Transverse colon (tissue), 4 donors: Measurements from ENCODE around the gene ACD. TPM values are rescaled to one million over a fixed set of nuclear protein-coding genes. Genes with fewer than 3 reads are reported as not detected.

Experiments used
- DNase-seq: peaks from one replicate; pipeline ENCODE4 v3.0.0-alpha.2; 2019
- H3K27ac ChIP-seq, 4 donors: fragments of 200-600 bp; sonication (generic); 2 replicates each; pipeline ENCODE4 v1.5.1; 2016 to 2018; ENCODE audit warnings: inconsistent platforms in 4 of 4
- H3K27me3 ChIP-seq: fragments of 200-600 bp; sonication (generic); 2 replicates; pipeline ENCODE4 v1.5.1; 2017; ENCODE audit warnings: inconsistent platforms
- H3K36me3 ChIP-seq, 4 donors: fragments of 200-600 bp; sonication (generic); 2 replicates each; pipeline ENCODE4 v1.5.1; 2017 to 2019; ENCODE audit warnings: inconsistent platforms in 4 of 4
- H3K4me1 ChIP-seq, 4 donors: fragments of 200-600 bp; sonication (generic); 2 replicates each; pipeline ENCODE4 v1.5.1; 2017 to 2020; ENCODE audit warnings: inconsistent platforms in 4 of 4
- H3K4me3 ChIP-seq, 4 donors: fragments of 200-600 bp; sonication (generic); 1 replicate in 1 of 4; 2 replicates in 3 of 4; pipeline versions ENCODE4 v1.5.1 to v1.6.1; 2017 to 2019; ENCODE audit warnings: inconsistent platforms in 4 of 4
- H3K9me3 ChIP-seq, 2 donors: fragments of 200-600 bp; sonication (generic); 2 replicates each; pipeline ENCODE4 v1.5.1; 2017 to 2019; ENCODE audit warnings: inconsistent platforms in 2 of 2
- EP300 ChIP-seq: sonication (generic); formaldehyde crosslinking; IDR thresholded peaks from one replicate; pipeline ENCODE4 v1.6.1; 2017; ENCODE audit warnings: antibody characterized with exemption, low read depth
- POLR2A ChIP-seq: fragments of 450-650 bp; IDR thresholded peaks from one replicate; pipeline ENCODE4 v1.6.1; 2016; ENCODE audit warnings: antibody characterized with exemption, mild to moderate bottlenecking, moderate library complexity
- POLR2AphosphoS5 ChIP-seq, 3 donors: sonication (generic); formaldehyde crosslinking; IDR thresholded peaks; one replicate each; pipeline ENCODE4 v1.6.1; 2016; ENCODE audit warnings: antibody characterized with exemption in 3 of 3
- WGBS, 2 donors: methylation state at CpG; one replicate each; pipeline ENCODE4 v1.1.5; 2018; ENCODE audit warnings: low coverage in 1 of 2; 5-methylcytosine and 5-hydroxymethylcytosine counted together
- in situ Hi-C, 4 donors: fragments of 200-750 bp; cut with MboI; loops; one replicate each; pipeline versions ENCODE4 v1.15.0 to v1.15.1; 2017; ENCODE audit warnings: low sequenced_read_pairs in 3 of 4, low pct_ligation_motif_present in 1 of 4, low pct_unique_long_range_greater_than_20kb in 1 of 4
- intact Hi-C: fragments of 100-400 bp; cut with DNase I; formaldehyde crosslinking; loops from one replicate; pipeline ENCODE4 v1.15.1; 2023; ENCODE audit warnings: low total_unique reads
- total RNA-seq, 4 donors: library from RNA; depleted of rRNA; stranded (reverse); fragments of >200 nt; gene quantifications; one replicate each; pipeline ENCODE4 v1.1.0, GENCODE V29; 2016
- TF ChIP-seq, protein P1 (sequence below), 5 experiments: fragments of 200-600 bp in 3 of 5; fragments of 450-650 bp in 2 of 5; sonication (generic) in 3 of 5; IDR thresholded peaks; 1 replicate in 2 of 5; 2 replicates in 3 of 5; pipeline ENCODE4 v1.5.1; 2016 to 2017; ENCODE audit warnings: antibody characterized with exemption in 5 of 5, inconsistent platforms in 3 of 5, mild to moderate bottlenecking in 2 of 5, moderate library complexity in 1 of 5

Gene ACD
- total RNA-seq, 4 donors from 2014 or later, result 2.0 to 76.3 (median 15.7) TPM

DNA sequence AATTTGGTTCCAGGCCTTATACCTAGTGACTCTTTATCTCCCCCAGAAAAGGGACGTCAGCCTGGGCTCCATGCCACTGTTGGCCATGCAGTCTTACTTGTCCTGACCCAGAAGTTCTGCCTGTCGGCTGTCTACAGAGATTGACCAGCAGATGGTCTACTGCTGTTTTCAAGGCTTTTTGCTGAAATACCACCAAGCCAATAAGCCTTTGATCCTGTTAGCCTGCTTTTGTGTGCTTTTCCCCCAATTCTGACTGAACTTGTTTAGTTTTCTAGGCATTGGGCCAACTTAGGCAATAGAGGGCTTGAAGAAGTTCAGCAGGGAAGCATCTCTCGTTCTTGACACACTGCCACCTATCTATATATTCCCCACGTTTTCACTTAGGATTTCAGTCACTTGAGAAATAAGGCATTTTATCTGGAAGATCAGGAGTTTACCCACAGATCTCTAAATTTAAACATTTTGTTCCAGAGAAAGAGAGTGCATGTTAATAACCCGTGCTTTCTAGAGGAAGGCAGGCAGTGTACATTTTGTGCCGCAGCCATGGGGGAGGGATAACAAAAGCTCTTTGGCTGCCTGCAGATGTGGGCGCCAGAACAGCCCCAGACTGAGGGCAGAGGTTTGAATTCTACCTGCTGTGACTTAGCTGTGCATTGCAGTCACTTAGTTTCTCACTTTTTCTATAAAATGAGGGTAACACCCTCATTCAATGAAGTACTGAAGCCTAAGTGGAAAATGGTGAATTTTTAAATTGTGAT is 27.5 kb downstream of the ACD start:
- no peaks in the 10 kb centered on the region for H3K4me1 ChIP-seq
- WGBS, 2 donors, result 60 to 67% methylated on average over 3 to 7 of the region's 7 CpGs
- peaks cover 0 to 76% (median 24%) of the 10 kb centered on the region in 4 donors for H3K36me3 ChIP-seq
- in situ Hi-C loops, result loop anchor here in 1 of 4 donors (10.0 kb wide), 1 partner anchor 58 kb away; no protein-coding TSS in a partner anchor
- no peak overlapping the region for H3K27ac ChIP-seq
- intact Hi-C loops, result no loop called here
- no peaks in the 10 kb centered on the region for H3K9me3 ChIP-seq
- no peak for DNase-seq
- TF ChIP-seq, protein P1, sequence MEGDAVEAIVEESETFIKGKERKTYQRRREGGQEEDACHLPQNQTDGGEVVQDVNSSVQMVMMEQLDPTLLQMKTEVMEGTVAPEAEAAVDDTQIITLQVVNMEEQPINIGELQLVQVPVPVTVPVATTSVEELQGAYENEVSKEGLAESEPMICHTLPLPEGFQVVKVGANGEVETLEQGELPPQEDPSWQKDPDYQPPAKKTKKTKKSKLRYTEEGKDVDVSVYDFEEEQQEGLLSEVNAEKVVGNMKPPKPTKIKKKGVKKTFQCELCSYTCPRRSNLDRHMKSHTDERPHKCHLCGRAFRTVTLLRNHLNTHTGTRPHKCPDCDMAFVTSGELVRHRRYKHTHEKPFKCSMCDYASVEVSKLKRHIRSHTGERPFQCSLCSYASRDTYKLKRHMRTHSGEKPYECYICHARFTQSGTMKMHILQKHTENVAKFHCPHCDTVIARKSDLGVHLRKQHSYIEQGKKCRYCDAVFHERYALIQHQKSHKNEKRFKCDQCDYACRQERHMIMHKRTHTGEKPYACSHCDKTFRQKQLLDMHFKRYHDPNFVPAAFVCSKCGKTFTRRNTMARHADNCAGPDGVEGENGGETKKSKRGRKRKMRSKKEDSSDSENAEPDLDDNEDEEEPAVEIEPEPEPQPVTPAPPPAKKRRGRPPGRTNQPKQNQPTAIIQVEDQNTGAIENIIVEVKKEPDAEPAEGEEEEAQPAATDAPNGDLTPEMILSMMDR (IDR thresholded peaks at IDR 0.05), result no peak
- TF ChIP-seq EP300, result no peak
- no peak for TF ChIP-seq POLR2A
- no peak for TF ChIP-seq POLR2AphosphoS5 (IDR thresholded peaks at IDR 0.05)
- no peak overlapping the region for H3K4me3 ChIP-seq
- no peaks in the 10 kb centered on the region for H3K27me3 ChIP-seq

DNA sequence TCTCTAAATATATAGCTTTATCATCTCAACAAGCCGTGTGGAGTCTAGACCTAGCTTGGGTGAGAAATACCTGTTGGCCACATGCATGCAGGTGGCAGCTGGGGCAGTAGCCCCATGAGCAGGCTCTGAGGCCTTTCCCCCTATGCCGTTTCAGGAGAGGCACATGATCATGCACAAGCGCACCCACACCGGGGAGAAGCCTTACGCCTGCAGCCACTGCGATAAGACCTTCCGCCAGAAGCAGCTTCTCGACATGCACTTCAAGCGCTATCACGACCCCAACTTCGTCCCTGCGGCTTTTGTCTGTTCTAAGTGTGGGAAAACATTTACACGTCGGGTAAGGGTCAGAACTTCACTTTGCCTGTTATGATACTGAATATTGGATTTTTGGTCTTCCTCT is 31.8 kb downstream of the ACD start:
- in situ Hi-C loops (no loop called here), intact Hi-C loops (no loop called here)
- 91 to 100% methylated on average over 2 to 14 of the region's 14 CpGs for WGBS, 2 donors
- no peaks in the 10 kb centered on the region for H3K9me3 ChIP-seq
- no peaks in the 10 kb centered on the region for H3K4me1 ChIP-seq
- H3K27ac ChIP-seq, result no peak overlapping the region
- H3K27me3 ChIP-seq, result no peaks in the 10 kb centered on the region
- no peak for TF ChIP-seq POLR2A
- no peak for TF ChIP-seq EP300
- TF ChIP-seq, protein P1 (IDR thresholded peaks at IDR 0.05), result no peak
- no peak for TF ChIP-seq POLR2AphosphoS5 (IDR thresholded peaks at IDR 0.05)
- no peak for DNase-seq
- H3K4me3 ChIP-seq, result no peak overlapping the region
- H3K36me3 ChIP-seq, result peaks cover 0 to 76% (median 24%) of the 10 kb centered on the region in 4 donors

DNA sequence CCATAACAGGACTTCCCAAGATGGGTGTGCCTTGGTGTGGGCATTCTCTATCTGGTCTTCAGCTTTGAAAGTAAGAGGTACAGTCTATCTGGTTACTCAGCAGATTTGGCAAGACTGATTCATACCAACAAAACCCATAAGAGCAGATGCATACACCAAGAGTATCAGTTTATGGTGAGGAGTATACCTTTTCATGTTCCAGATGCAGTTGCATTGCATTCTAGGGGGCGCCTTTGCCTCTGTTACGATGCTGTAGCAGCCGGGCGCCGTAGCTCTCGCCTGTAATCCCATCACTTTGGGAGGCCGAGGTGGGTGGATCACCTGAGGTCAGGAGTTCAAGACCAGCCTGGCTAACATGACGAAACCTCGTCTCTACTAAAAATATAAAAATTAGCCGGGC is 46.3 kb downstream of the ACD start:
- H3K4me3 ChIP-seq, result no peak overlapping the region
- DNase-seq, result no peak
- H3K36me3 ChIP-seq, result peaks cover 0 to 44% (median 19%) of the 10 kb centered on the region in 4 donors
- WGBS, 2 donors, result 93% methylated on average over 10 of the region's 10 CpGs; no CpG with 5 or more reads in 1 of the 2 donors
- H3K27me3 ChIP-seq, result no peaks in the 10 kb centered on the region
- in situ Hi-C loops (no loop called here), intact Hi-C loops (no loop called here)
- no peak for TF ChIP-seq EP300
- TF ChIP-seq, protein P1 (IDR thresholded peaks at IDR 0.05), result no peak
- TF ChIP-seq POLR2AphosphoS5 (IDR thresholded peaks at IDR 0.05), result no peak
- no peak for TF ChIP-seq POLR2A
- no peaks in the 10 kb centered on the region for H3K4me1 ChIP-seq
- H3K27ac ChIP-seq, result no peak overlapping the region
- H3K9me3 ChIP-seq, result no peaks in the 10 kb centered on the region

DNA sequence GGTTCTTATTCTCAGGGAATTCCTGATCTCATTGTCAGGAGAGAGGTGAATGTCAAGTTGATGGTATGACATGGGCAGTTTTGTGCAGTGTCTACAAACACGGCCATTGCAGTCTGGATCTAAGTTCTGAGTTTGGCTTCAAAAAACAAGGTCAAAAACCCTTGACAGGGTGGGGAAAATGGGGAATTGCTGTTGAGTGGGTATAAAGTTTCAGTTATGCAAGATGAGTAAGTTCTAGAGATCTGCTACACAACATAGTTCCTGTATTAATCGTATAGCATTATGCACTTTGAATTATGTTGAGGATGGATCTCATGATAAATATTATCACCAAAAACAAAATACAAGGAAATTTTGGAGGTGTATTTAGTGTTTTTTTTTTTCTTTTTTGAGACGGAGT is 51.7 kb downstream of the ACD start:
- H3K4me1 ChIP-seq, result no peaks in the 10 kb centered on the region
- no peaks in the 10 kb centered on the region for H3K9me3 ChIP-seq
- in situ Hi-C loops (no loop called here), intact Hi-C loops (no loop called here)
- no peaks in the 10 kb centered on the region for H3K27me3 ChIP-seq
- no peak for DNase-seq
- H3K36me3 ChIP-seq, result peaks cover 0 to 16% (median 7%) of the 10 kb centered on the region in 4 donors
- TF ChIP-seq, protein P1 (IDR thresholded peaks at IDR 0.05), result no peak
- no peak for TF ChIP-seq POLR2AphosphoS5 (IDR thresholded peaks at IDR 0.05)
- TF ChIP-seq POLR2A, result no peak
- no peak for TF ChIP-seq EP300
- WGBS, 2 donors, result 80% methylated on average over 3 of the region's 3 CpGs
- no peak overlapping the region for H3K27ac ChIP-seq
- H3K4me3 ChIP-seq, result no peak overlapping the region

Other genes with a start within 250 kb of the ACD start
- gene ZDHHC1, start 243.8 kb downstream of the ACD start, total RNA-seq, result 10 to 100 TPM in 2 of 4 donors, 1 to 10 TPM in 2; 7.1 to 36.3 (median 20.5) TPM
- 1,000 to 10,000 TPM in 1 of 4 donors, 100 to 1,000 TPM in 3; 667 to 1,081 (median 790) TPM for gene HSD11B2, start 229.1 kb downstream of the ACD start, total RNA-seq
- gene ATP6V0D1, start 179.1 kb downstream of the ACD start, total RNA-seq, result 100 to 1,000 TPM; 218 to 457 (median 386) TPM
- not detected for gene AGRP, start 176.7 kb downstream of the ACD start, total RNA-seq
- 100 to 1,000 TPM in 1 of 4 donors, 10 to 100 TPM in 3; 11.2 to 141 (median 24.1) TPM for gene RIPOR1, start 131.4 kb downstream of the ACD start, total RNA-seq
- gene CTCF, start 97.7 kb downstream of the ACD start, total RNA-seq, result 10 to 100 TPM; 40.0 to 46.8 (median 41.9) TPM
- gene CARMIL2, start 15.1 kb downstream of the ACD start, total RNA-seq, result 1 to 10 TPM in 2 of 4 donors, under 1 TPM in 1, not detected in 1; 0.96 to 9.0 (median 7.6) TPM
- 10 to 100 TPM in 2 of 4 donors, 1 to 10 TPM in 2; 6.3 to 36.7 (median 9.4) TPM for gene PARD6A, start 700 bp upstream of the ACD start, total RNA-seq
- gene ENKD1, start 6.5 kb upstream of the ACD start, total RNA-seq, result 10 to 100 TPM; 12.5 to 20.9 (median 15.3) TPM
- gene C16orf86, start 6.6 kb upstream of the ACD start, total RNA-seq, result 1 to 10 TPM in 3 of 4 donors, under 1 TPM in 1; 0.60 to 7.1 (median 4.4) TPM
- gene GFOD2, start 59.1 kb upstream of the ACD start, total RNA-seq, result 10 to 100 TPM; 21.9 to 32.2 (median 24.3) TPM
- 10 to 100 TPM; 15.1 to 32.9 (median 19.1) TPM for gene RANBP10, start 146.3 kb upstream of the ACD start, total RNA-seq
- gene TSNAXIP1, start 146.6 kb upstream of the ACD start, total RNA-seq, result under 1 TPM in 1 of 4 donors, not detected in 3; 0.55 TPM
- 10 to 100 TPM; 24.7 to 44.1 (median 32.7) TPM for gene THAP11, start 182.1 kb upstream of the ACD start, total RNA-seq
- 100 to 1,000 TPM in 1 of 4 donors, 10 to 100 TPM in 3; 75.2 to 131 (median 89.0) TPM for gene NUTF2, start 186.7 kb upstream of the ACD start, total RNA-seq
- gene CENPT, start 187.4 kb upstream of the ACD start, total RNA-seq, result 100 to 1,000 TPM in 2 of 4 donors, 10 to 100 TPM in 2; 58.2 to 248 (median 100) TPM
- gene EDC4, start 212.8 kb upstream of the ACD start, total RNA-seq, result 100 to 1,000 TPM in 2 of 4 donors, 10 to 100 TPM in 2; 76.4 to 162 (median 105) TPM
- 1 to 10 TPM in 1 of 4 donors, not detected in 3; 2.5 TPM for gene NRN1L, start 224.6 kb upstream of the ACD start, total RNA-seq
- gene PSKH1, start 233.0 kb upstream of the ACD start, total RNA-seq, result 100 to 1,000 TPM in 1 of 4 donors, 10 to 100 TPM in 3; 24.1 to 132 (median 56.2) TPM